Liver (tissue), 9 donors: ENCODE measurements around the gene UBE2V1. TPM values are rescaled to one million over a fixed set of nuclear protein-coding genes. Genes with fewer than 3 reads are reported as not detected.

Experiments used
- DNase-seq: peaks from one replicate; pipeline ENCODE4 v3.0.0-alpha.2; 2017; ENCODE audit warnings: low spot score
- H3K27ac ChIP-seq, 2 donors: one replicate each; pipeline ENCODE4 v1.7.0; 2013; ENCODE audit warnings: inconsistent platforms in 2 of 2, low read length in 2 of 2, control low read depth in 1 of 2, low read depth in 1 of 2, mild to moderate bottlenecking in 1 of 2
- H3K27me3 ChIP-seq, 4 donors: one replicate each; pipeline versions ENCODE4 v1.6.1 to v1.7.0; 2013; ENCODE audit warnings: low read length in 3 of 4, inconsistent platforms in 1 of 4, mild to moderate bottlenecking in 1 of 4, moderate library complexity in 1 of 4; ENCODE audit not compliant: control insufficient read depth in 4 of 4, insufficient read depth in 4 of 4
- H3K36me3 ChIP-seq, 4 donors: one replicate each; pipeline versions ENCODE4 v1.6.1 to v1.7.0; 2013; ENCODE audit warnings: low read length in 3 of 4, mild to moderate bottlenecking in 3 of 4, low read depth in 1 of 4, moderate library complexity in 1 of 4; ENCODE audit not compliant: control insufficient read depth in 4 of 4, insufficient read depth in 3 of 4
- H3K4me1 ChIP-seq, 4 donors: one replicate each; pipeline versions ENCODE4 v1.6.1 to v1.7.0; 2013; ENCODE audit warnings: low read length in 3 of 4, mild to moderate bottlenecking in 3 of 4, moderate library complexity in 1 of 4; ENCODE audit not compliant: control insufficient read depth in 4 of 4, insufficient read depth in 4 of 4
- H3K4me3 ChIP-seq, 3 donors: one replicate each; pipeline versions ENCODE4 v1.6.1 to v1.7.0; 2013; ENCODE audit warnings: low read length in 3 of 3, control low read depth in 1 of 3, low read depth in 1 of 3, mild to moderate bottlenecking in 1 of 3
- H3K9ac ChIP-seq, 2 donors: one replicate each; pipeline ENCODE4 v1.7.0; 2013; ENCODE audit warnings: low read length in 2 of 2, mild to moderate bottlenecking in 2 of 2, moderate library complexity in 2 of 2, control low read depth in 1 of 2, low read depth in 1 of 2
- H3K9me3 ChIP-seq, 4 donors: one replicate each; pipeline versions ENCODE4 v1.6.1 to v1.7.0; 2013; ENCODE audit warnings: low read length in 3 of 4; ENCODE audit not compliant: control insufficient read depth in 4 of 4
- ATF3 ChIP-seq: IDR thresholded peaks from 2 replicates; pipeline ENCODE4 v1.6.1; 2016; ENCODE audit warnings: antibody characterized with exemption
- CTCF ChIP-seq: fragments of 150-350 bp; IDR thresholded peaks from 2 replicates; pipeline ENCODE4 v1.5.1; 2017; ENCODE audit warnings: improper control_type of control experiment, low read depth, low read length; ENCODE audit not compliant: missing input control
- EGR1 ChIP-seq, 2 donors: IDR thresholded peaks; 2 replicates each; pipeline ENCODE4 v1.6.1; 2016 to 2018; ENCODE audit warnings: antibody characterized with exemption in 2 of 2, low read depth in 2 of 2
- FOXA2 ChIP-seq: IDR thresholded peaks from 2 replicates; pipeline ENCODE4 v1.6.1; 2016; ENCODE audit warnings: antibody characterized with exemption
- HNF4A ChIP-seq, 2 donors: conservative IDR thresholded peaks; 2 replicates each; pipeline ENCODE4 v1.6.1; 2016; ENCODE audit warnings: antibody characterized with exemption in 2 of 2, mild to moderate bottlenecking in 2 of 2
- HNF4G ChIP-seq: IDR thresholded peaks from 2 replicates; pipeline ENCODE4 v1.6.1; 2016; ENCODE audit warnings: antibody characterized with exemption
- JUND ChIP-seq, 2 donors: IDR thresholded peaks; 2 replicates each; pipeline ENCODE4 v1.6.1; 2016; ENCODE audit warnings: antibody characterized with exemption in 2 of 2
- NR2F2 ChIP-seq: IDR thresholded peaks from 2 replicates; pipeline ENCODE4 v1.6.1; 2016; ENCODE audit warnings: antibody characterized with exemption
- RAD21 ChIP-seq, 2 donors: IDR thresholded peaks; 2 replicates each; pipeline ENCODE4 v1.6.1; 2016; ENCODE audit warnings: antibody characterized with exemption in 2 of 2, mild to moderate bottlenecking in 2 of 2
- REST ChIP-seq: IDR thresholded peaks from 2 replicates; pipeline ENCODE4 v1.6.1; 2016; ENCODE audit warnings: antibody characterized with exemption, mild to moderate bottlenecking
- SP1 ChIP-seq: IDR thresholded peaks from 2 replicates; pipeline ENCODE4 v1.6.1; 2018; ENCODE audit warnings: antibody characterized with exemption, mild to moderate bottlenecking
- TAF1 ChIP-seq: conservative IDR thresholded peaks from 2 replicates; pipeline ENCODE4 v1.6.1; 2016; ENCODE audit warnings: antibody characterized with exemption, mild to moderate bottlenecking
- YY1 ChIP-seq: IDR thresholded peaks from 2 replicates; pipeline ENCODE4 v1.6.1; 2016; ENCODE audit warnings: antibody characterized with exemption, mild to moderate bottlenecking
- ZBTB33 ChIP-seq: IDR thresholded peaks from 2 replicates; pipeline ENCODE4 v1.6.1; 2016; ENCODE audit warnings: antibody characterized with exemption
- WGBS: extraction: QIAGEN DNeasy Blood & Tissue Kit; methylation state at CpG from one replicate; pipeline ENCODE4 v1.1.7; 2013; 5-methylcytosine and 5-hydroxymethylcytosine counted together
- polyA plus RNA-seq, 2 donors: library from polyadenylated mRNA; stranded (reverse) in 1 of 2; unstranded in 1 of 2; fragments of 200-250 nt in 1 of 2; fragments of >200 nt in 1 of 2; fragmentation: Nextera tagmentation in 1 of 2; extraction: Ambion mirVana in 1 of 2; gene quantifications; one replicate each; pipeline versions ENCODE4 v1.2.1 to v1.2.3, GENCODE V29; 2013 to 2015
- total RNA-seq, 2 donors: library from RNA; depleted of rRNA; stranded (reverse); fragments of >200 nt; gene quantifications; one replicate each; pipeline ENCODE4 v1.2.3, GENCODE V29; 2014
- donor health status: healthy.
- donor health status: healthy.
- donor health status: healthy.
- donor health status: healthy.
- donor health status: healthy.

UBE2V1 gene
- total and polyA plus RNA-seq, 4 donors = 27.9 to 53.0 (median 34.2) TPM

GRCh38 chr20:50089140-50089786 is 23.7 kb downstream of the UBE2V1 start:
- no peaks in the 10 kb centered on the region for H3K9me3 ChIP-seq
- peaks cover 0 to 9% (median 3%) of the 10 kb centered on the region in 4 donors for H3K36me3 ChIP-seq
- no peak overlapping the region for H3K27ac ChIP-seq
- TF ChIP-seq SP1 (no peak), ATF3 (no peak), JUND (IDR thresholded peaks at IDR 0.05) (no peak), HNF4G (no peak), NR2F2 (no peak), HNF4A (conservative IDR thresholded peaks at IDR 0.05) (no peak), RAD21 (IDR thresholded peaks at IDR 0.05) (no peak), ZBTB33 (no peak), CTCF (no peak), TAF1 (no peak), EGR1 (IDR thresholded peaks at IDR 0.05; ENCODE audit: low read depth in 2 of 2) (no peak)
- H3K4me3 ChIP-seq = no peak overlapping the region
- DNase-seq = no peak
- 90% methylated on average over 5 of the region's 5 CpGs for WGBS
- no peaks in the 10 kb centered on the region for H3K27me3 ChIP-seq
- H3K4me1 ChIP-seq = peaks cover 0 to 7% (median 2%) of the 10 kb centered on the region in 4 donors
- H3K9ac ChIP-seq = no peak overlapping the region

GRCh38 chr20:50088022-50088421 is 24.9 kb downstream of the UBE2V1 start:
- Histone ChIP-seq H3K27ac (no peak overlapping the region), H3K4me1 (peaks cover 0 to 7% (median 2%) of the 10 kb centered on the region in 4 donors), H3K9me3 (no peaks in the 10 kb centered on the region), H3K4me3 (no peak overlapping the region), H3K9ac (no peak overlapping the region), H3K36me3 (peaks cover 0 to 9% (median 3%) of the 10 kb centered on the region in 4 donors), H3K27me3 (no peaks in the 10 kb centered on the region)
- TF ChIP-seq JUND (IDR thresholded peaks at IDR 0.05) = no peak
- no peak for TF ChIP-seq ATF3
- TF ChIP-seq REST = no peak
- no peak for TF ChIP-seq YY1
- no peak for TF ChIP-seq FOXA2
- no peak for TF ChIP-seq SP1
- TF ChIP-seq NR2F2 = no peak
- TF ChIP-seq ZBTB33 = no peak
- DNase-seq = no peak
- WGBS = 74% methylated on average over 2 of the region's 2 CpGs
